Heart left ventricle (tissue), 13 donors: Measurements from ENCODE around the gene IFIT2.

Experiments
- CTCF ChIP-seq, 12 donors: fragments of 200-600 bp; sonication (generic) in 4 of 12; IDR thresholded peaks; one replicate each; pipeline versions ENCODE4 v1.5.0 to v1.8.0; 2018 to 2022; ENCODE audit warnings: antibody characterized with exemption in 12 of 12, mild to moderate bottlenecking in 5 of 12
- POLR2A ChIP-seq, 2 donors: fragments of 450-650 bp; IDR thresholded peaks; one replicate each; pipeline ENCODE4 v1.6.1; 2017; ENCODE audit warnings: antibody characterized with exemption in 2 of 2, mild to moderate bottlenecking in 2 of 2, moderate library complexity in 2 of 2
- donor health status: ischemic (EF 13 %, LVEDD 7.1; RV severe dilation, severe dysfunction).
- donor health status: DM: no; HTN: yes; CAD: no.
- donor health status: DM: no; HTN: no; CAD: no.
- donor health status: ischemic (EF 25% LVEDD 6.9; RV normal size, moderate dysfunction).
- donor health status: ischemic (EF 25% LVEDD 5.7; RV mildly dilated, moderate dysfunction).
- donor health status: ischemic (EF 35%, LVEDD 5.7; RV mildly dilated, moderate dysfunction).
- donor health status: nonischemic (EF 11% LVEDD 7.7; RV severe dilation, severe dysfunction).
- donor health status: DM: yes; HTN: yes; CAD: no.
- donor health status: PGD.
- donor health status: ischemic (EF 29% LVEDD 5.4; RV normal size, mild dysfunction).
- donor health status: nonischemic (EF 23%, LVEDD 6.1; RV moderate dilation, normal function).

GRCh38 chr10:89339875-89340274 is 38.0 kb downstream of the IFIT2 start:
- TF ChIP-seq CTCF (IDR thresholded peaks at IDR 0.05) (no peak), POLR2A (IDR thresholded peaks at IDR 0.05) (no peak)
